AG04450 (cell line): ENCODE measurements around the gene CD28. TPM values are rescaled to one million over a fixed set of nuclear protein-coding genes. Genes with fewer than 3 reads are reported as not detected.

Experiments
- CTCF ChIA-PET: fragments of 300-600, 350-600 bp; formaldehyde crosslinking; extraction: SDS; loops from one replicate; lab custom pipeline; 2022; ENCODE audit warnings: antibody characterized with exemption, inconsistent platforms; lab: Charles Lee
- POLR2A ChIA-PET: fragments of 350-600 bp; formaldehyde crosslinking; extraction: SDS; loops from one replicate; lab custom pipeline; 2021; ENCODE audit warnings: antibody characterized with exemption, inconsistent platforms; lab: Yijun Ruan, JAX
- DNase-seq: peaks from one replicate; pipeline ENCODE4 v3.0.0-alpha.2; 2011; ENCODE audit warnings: low read depth, low spot score
- H3K27ac ChIP-seq: one replicate; pipeline ENCODE4 v1.5.1; 2012; ENCODE audit warnings: low read depth, low read length, control low read depth
- H3K27me3 ChIP-seq: one replicate; pipeline ENCODE4 v1.6.0; 2012; ENCODE audit warnings: low read length; ENCODE audit not compliant: control insufficient read depth, insufficient read depth
- H3K4me3 ChIP-seq: 2 replicates; pipeline ENCODE4 v1.5.1; 2011; ENCODE audit warnings: mild to moderate bottlenecking, low read depth, low read length, control low read depth
- H3K9me3 ChIP-seq: 2 replicates; pipeline ENCODE4 v1.5.1; 2012; ENCODE audit warnings: low read length; ENCODE audit not compliant: control insufficient read depth, insufficient read depth
- CTCF ChIP-seq: IDR thresholded peaks from 2 replicates; pipeline ENCODE4 v1.5.1; 2011; ENCODE audit warnings: low read depth, low read length, control low read depth, inconsistent platforms
- polyA plus RNA-seq: library from polyadenylated mRNA; depleted of rRNA; stranded (reverse); fragments of >200 nt; gene quantifications from 2 replicates; pipeline ENCODE4 v1.2.3, GENCODE V29; 2011

Gene CD28
- polyA plus RNA-seq, 1 experiment = not detected

- POLR2A ChIA-PET = no interaction called here
- CTCF ChIA-PET = interaction anchor here (0.6 kb wide), 1 partner anchor 749 kb away, joined by 3 read pairs; no protein-coding TSS in a partner anchor
- no peak for DNase-seq
- Histone ChIP-seq H3K27ac (no peak overlapping the region), H3K4me3 (no peak overlapping the region), H3K27me3 (no peaks in the 10 kb centered on the region), H3K9me3 (no peaks in the 10 kb centered on the region)
- TF ChIP-seq CTCF = no peak
Measured at GRCh38 chr2:203719456-203720410, 13.3 kb downstream of the CD28 start.

DNA sequence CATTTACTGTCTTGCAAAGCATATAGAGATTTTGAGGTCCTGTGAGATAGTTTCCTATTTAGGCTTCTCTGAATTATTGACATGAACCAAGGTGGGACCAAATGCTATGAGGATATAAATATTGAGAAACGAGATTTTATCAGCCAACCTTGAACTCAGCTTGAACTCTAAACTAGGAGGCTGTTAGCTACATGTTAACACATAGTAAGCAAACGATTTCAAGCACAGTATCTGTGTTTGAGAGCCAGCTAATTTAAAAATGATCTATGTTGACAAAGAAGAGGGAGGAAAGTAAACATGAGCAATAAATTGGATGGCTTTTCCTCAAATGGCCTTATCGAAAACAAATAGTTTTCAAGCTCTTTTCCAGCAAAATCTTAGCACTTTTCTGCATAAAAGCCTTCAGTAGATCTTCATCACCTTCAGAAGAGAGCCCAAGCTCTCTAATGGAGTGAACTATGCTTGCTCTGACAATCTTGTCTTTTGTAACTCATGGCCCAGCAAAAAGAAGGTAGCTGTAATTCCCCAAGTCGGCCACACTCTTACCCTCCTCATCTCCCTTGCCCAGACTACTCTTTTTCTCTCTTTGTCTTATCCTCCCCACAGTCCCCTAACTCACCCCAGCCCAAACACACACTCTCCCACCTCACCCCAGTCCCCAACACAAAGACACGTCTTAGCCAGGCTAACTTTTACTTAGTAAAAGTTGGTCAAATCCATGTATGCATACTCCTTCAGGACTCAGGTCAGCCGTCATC is 14.7 kb downstream of the CD28 start:
- Histone ChIP-seq H3K9me3 (no peaks in the 10 kb centered on the region), H3K27ac (no peak overlapping the region), H3K4me3 (no peak overlapping the region), H3K27me3 (no peaks in the 10 kb centered on the region)
- ChIA-PET POLR2A (no interaction called here), CTCF (interaction anchor here (0.5 kb wide), 1 partner anchor 198 kb away, joined by 4 read pairs; no protein-coding TSS in a partner anchor)
- TF ChIP-seq CTCF = no peak
- DNase-seq = no peak

DNA sequence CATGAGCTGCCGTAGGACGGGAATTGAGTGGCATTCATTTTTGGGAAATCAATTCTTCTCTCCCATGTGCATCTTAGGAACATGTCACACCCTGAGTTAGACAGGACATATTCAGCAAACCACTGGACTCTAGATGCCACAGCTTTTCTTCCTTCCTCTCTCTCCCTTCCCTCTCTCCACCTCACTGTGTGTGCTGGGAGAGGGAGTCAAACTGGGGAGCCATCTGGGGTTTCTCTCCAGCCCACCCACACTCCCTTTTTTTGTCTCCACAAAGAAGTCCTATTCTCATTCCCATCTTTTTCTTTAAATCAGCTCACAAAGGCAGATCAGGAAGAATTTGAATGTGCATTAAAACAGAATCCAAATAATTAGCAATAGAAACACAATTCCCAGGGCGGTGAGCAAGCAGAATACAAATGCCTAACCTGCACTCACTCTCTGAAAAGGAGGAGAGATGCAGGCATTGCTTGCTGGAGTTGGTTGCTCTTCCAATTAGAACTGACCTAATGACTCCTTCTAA is 15.4 kb downstream of the CD28 start:
- CTCF ChIA-PET = interaction anchor here (0.5 kb wide), 1 partner anchor 199 kb away, joined by 4 read pairs; no protein-coding TSS in a partner anchor
- DNase-seq = no peak
- no peaks in the 10 kb centered on the region for H3K27me3 ChIP-seq
- TF ChIP-seq CTCF = no peak
- H3K4me3 ChIP-seq = no peak overlapping the region
- H3K9me3 ChIP-seq = no peaks in the 10 kb centered on the region
- no peak overlapping the region for H3K27ac ChIP-seq
- POLR2A ChIA-PET = no interaction called here

DNA sequence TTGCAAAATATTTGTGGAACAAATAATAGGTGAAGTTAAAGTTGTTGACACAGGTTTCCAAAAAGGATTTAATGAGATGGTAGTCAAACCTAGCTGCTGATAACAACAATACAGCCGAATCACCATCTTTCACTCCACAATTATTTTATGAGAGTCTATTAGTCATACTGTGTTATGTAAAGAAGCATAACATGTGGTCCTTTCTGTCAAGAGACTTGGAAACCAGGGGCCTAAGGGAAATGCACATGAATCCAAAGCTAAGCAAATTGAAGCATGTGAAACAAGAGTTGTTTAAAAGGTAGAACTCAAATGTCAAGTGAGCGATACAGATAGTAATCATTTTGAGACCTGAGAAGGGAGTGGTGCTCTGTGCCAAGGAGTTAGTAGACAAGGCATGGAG is 16.0 kb downstream of the CD28 start:
- DNase-seq = no peak
- Histone ChIP-seq H3K27me3 (no peaks in the 10 kb centered on the region), H3K4me3 (no peak overlapping the region), H3K9me3 (no peaks in the 10 kb centered on the region), H3K27ac (no peak overlapping the region)
- POLR2A ChIA-PET = interaction anchor here (0.6 kb wide), 1 partner anchor 13 kb away, joined by 5 read pairs; no protein-coding TSS in a partner anchor
- CTCF ChIA-PET = no interaction called here
- TF ChIP-seq CTCF = no peak
